Measurements from ENCODE around the gene METTL23. TPM values are rescaled to one million over a fixed set of nuclear protein-coding genes. Genes with fewer than 3 reads are reported as not detected.

METTL23 gene
- total and polyA plus RNA-seq, 2 donors (not counting 3 experiments of a cell fraction or from before 2014, with no cell fraction given): 19.5 to 33.4 TPM

DNA sequence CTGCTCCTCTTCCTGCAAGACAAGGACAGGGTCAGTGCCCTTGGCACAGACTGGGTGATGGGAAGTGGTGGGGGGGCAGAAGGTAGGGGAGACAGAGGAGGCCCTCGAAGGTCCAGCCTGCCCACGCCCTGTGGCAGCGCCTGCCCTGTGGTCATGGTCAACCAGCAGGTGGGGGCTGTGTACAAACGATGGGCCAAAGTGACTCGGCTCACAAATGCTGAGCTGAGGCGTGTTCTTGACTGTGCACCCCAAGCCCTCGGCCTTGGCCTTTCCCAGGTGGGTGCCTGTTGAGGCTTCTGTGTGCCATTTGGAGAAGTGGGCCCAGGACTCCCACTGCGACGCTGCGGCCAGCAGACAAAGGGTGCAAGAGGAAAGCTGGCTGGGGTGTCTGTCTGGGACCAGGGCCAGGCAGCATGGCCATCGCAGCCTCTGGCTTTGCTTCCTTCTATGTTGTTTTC lies 38.4 kb upstream of the METTL23 start:
- dilution Hi-C loops (cut with MboI; ENCODE audit: extremely low pct_ligation_motif_present, low sequenced_read_pairs) (no loop called here), intact Hi-C loops (cut with micrococcal nuclease) (no loop called here)
- H4K20me1 ChIP-seq (replicated peaks; ENCODE audit: control insufficient read depth, extremely low read depth, insufficient read depth, low read length): no peaks in the 10 kb centered on the region
- H3K4me2 ChIP-seq (ENCODE audit: insufficient read depth, low read length): no peak overlapping the region
- H3K9ac ChIP-seq (replicated peaks; ENCODE audit: extremely low read depth, insufficient read depth, low read length): no peak overlapping the region
- no peaks in the 10 kb centered on the region for H3K27me3 ChIP-seq (ENCODE audit: control insufficient read depth in 2 of 2, insufficient read depth in 2 of 2, low read length in 2 of 2)
- no peak overlapping the region for H2AFZ ChIP-seq (ENCODE audit: low read depth, low read length)
- peaks cover 5% of the 10 kb centered on the region for H3K79me2 ChIP-seq (ENCODE audit: control insufficient read depth, insufficient read depth, low read length)
- H3K36me3 ChIP-seq (ENCODE audit: control insufficient read depth in 2 of 2, extremely low read depth in 1 of 2, insufficient read depth in 2 of 2, low read length in 2 of 2): peaks cover 0 to 5% of the 10 kb centered on the region in 2 experiments
- ChIA-PET CTCF (interaction anchor here (0.8 to 1.5 kb wide), 8 partner anchors 14 to 110 kb away, joined by 3 to 9 read pairs (median 6); partner anchors contain the start of gene MXRA7), POLR2A (no interaction called here)
- BruUV-seq (replicated peaks): no TSS peak
- DNase-seq (ENCODE audit: low read depth, low spot score) (no peak), FAIRE-seq (peak; percentile 49)
- H3K4me3 ChIP-seq (replicated peaks in 1 of 3; ENCODE audit: insufficient read depth in 1 of 3, low read depth in 1 of 3, low read length in 3 of 3): no peak overlapping the region
- no peak for TF ChIP-seq EZH2 (IDR thresholded peaks at IDR 0.05; ENCODE audit: borderline replicate concordance, low read depth, low read length, severe bottlenecking)
- no peak for TF ChIP-seq POLR2AphosphoS5 (IDR thresholded peaks at IDR 0.05; ENCODE audit: insufficient read depth, low read depth, low read length)
- TF ChIP-seq, protein P1, sequence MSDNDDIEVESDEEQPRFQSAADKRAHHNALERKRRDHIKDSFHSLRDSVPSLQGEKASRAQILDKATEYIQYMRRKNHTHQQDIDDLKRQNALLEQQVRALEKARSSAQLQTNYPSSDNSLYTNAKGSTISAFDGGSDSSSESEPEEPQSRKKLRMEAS (IDR thresholded peaks at IDR 0.05; ENCODE audit: insufficient read depth, insufficient read length): no peak
- TF ChIP-seq GATA2 (IDR thresholded peaks at IDR 0.05; ENCODE audit: insufficient read depth, insufficient read length, low read depth, low read length): no peak
- no peak for TF ChIP-seq POLR2A (IDR thresholded peaks at IDR 0.05; ENCODE audit: low read depth, low read length)
- TF ChIP-seq MYC (IDR thresholded peaks at IDR 0.05; ENCODE audit: low read depth, low read length): no peak
- no peak for TF ChIP-seq FOS (IDR thresholded peaks at IDR 0.05; ENCODE audit: borderline replicate concordance, insufficient read depth, low read length)
- TF ChIP-seq, protein P2, sequence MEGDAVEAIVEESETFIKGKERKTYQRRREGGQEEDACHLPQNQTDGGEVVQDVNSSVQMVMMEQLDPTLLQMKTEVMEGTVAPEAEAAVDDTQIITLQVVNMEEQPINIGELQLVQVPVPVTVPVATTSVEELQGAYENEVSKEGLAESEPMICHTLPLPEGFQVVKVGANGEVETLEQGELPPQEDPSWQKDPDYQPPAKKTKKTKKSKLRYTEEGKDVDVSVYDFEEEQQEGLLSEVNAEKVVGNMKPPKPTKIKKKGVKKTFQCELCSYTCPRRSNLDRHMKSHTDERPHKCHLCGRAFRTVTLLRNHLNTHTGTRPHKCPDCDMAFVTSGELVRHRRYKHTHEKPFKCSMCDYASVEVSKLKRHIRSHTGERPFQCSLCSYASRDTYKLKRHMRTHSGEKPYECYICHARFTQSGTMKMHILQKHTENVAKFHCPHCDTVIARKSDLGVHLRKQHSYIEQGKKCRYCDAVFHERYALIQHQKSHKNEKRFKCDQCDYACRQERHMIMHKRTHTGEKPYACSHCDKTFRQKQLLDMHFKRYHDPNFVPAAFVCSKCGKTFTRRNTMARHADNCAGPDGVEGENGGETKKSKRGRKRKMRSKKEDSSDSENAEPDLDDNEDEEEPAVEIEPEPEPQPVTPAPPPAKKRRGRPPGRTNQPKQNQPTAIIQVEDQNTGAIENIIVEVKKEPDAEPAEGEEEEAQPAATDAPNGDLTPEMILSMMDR (IDR thresholded peaks at IDR 0.05; ENCODE audit: extremely low read depth in 1 of 2, insufficient read depth in 1 of 2, low read depth in 1 of 2, low read length in 2 of 2): no peak
- TF ChIP-seq JUN (IDR thresholded peaks at IDR 0.05; ENCODE audit: borderline replicate concordance, insufficient read depth, insufficient read length, low read depth): no peak
- H3K9me1 ChIP-seq (replicated peaks; ENCODE audit: control insufficient read depth, extremely low read depth, insufficient read depth, low read length): no peaks in the 10 kb centered on the region
- H3K9me3 ChIP-seq (replicated peaks; ENCODE audit: control insufficient read depth, insufficient read depth, low read length): no peaks in the 10 kb centered on the region
- H3K4me1 ChIP-seq (ENCODE audit: control insufficient read depth, extremely low read depth, insufficient read depth, low read length): peaks cover 14% of the 10 kb centered on the region
- peak overlapping the region; percentile 10 for H3K27ac ChIP-seq (ENCODE audit: insufficient read depth, low read depth, low read length)

Data from endothelial cell of umbilical vein (primary cell).